Left kidney (tissue), 2 donors: ENCODE measurements around the gene CD8A. TPM values are rescaled to one million over a fixed set of nuclear protein-coding genes. Genes with fewer than 3 reads are reported as not detected.

Experiments
- DNase-seq: peaks from one replicate; pipeline ENCODE4 v3.0.0-alpha.2; 2013
- polyA plus RNA-seq: library from polyadenylated mRNA; unstranded; fragments of 120-200 nt; gene quantifications from one replicate; pipeline ENCODE4 v1.2.1, GENCODE V29; 2013; ENCODE audit not compliant: insufficient read length

The CD8A gene
- polyA plus RNA-seq, 1 donor = 0.25 TPM

- DNase-seq = no peak
Observed at GRCh38 chr2:86809481-86810121, 18.9 kb upstream of the CD8A start.

GRCh38 chr2:86808315-86809161 is 17.8 kb upstream of the CD8A start:
- peak; percentile 87 for DNase-seq

- no peak for DNase-seq
Observed at GRCh38 chr2:86807468-86808275, 17.0 kb upstream of the CD8A start.

- DNase-seq = no peak
Observed at GRCh38 chr2:86807133-86807467, 16.4 kb upstream of the CD8A start.

- no peak for DNase-seq
Observed at GRCh38 chr2:86806059-86806857, 15.5 kb upstream of the CD8A start.

- no peak for DNase-seq
Observed at GRCh38 chr2:86800856-86801567, 10.3 kb upstream of the CD8A start.

- no peak for DNase-seq
Observed at GRCh38 chr2:86794861-86795260, 4.1 kb upstream of the CD8A start.

- DNase-seq = no peak
Observed at GRCh38 chr2:86793752-86794151, 3.0 kb upstream of the CD8A start.

- no peak for DNase-seq
Observed at GRCh38 chr2:86791573-86791972, 860 bp upstream of the CD8A start.

- no peak for DNase-seq
Observed at GRCh38 chr2:86790134-86790675, 508 bp downstream of the CD8A start.

- no peak for DNase-seq
Observed at GRCh38 chr2:86789687-86790133, 1.0 kb downstream of the CD8A start.

GRCh38 chr2:86788881-86789686 is 1.6 kb downstream of the CD8A start:
- DNase-seq = no peak

- DNase-seq = no peak
Observed at GRCh38 chr2:86788165-86788564, 2.5 kb downstream of the CD8A start.

GRCh38 chr2:86787736-86788135 is 3.0 kb downstream of the CD8A start:
- DNase-seq = no peak

GRCh38 chr2:86786001-86786536 is 4.6 kb downstream of the CD8A start:
- DNase-seq = no peak

GRCh38 chr2:86785456-86785855 is 5.3 kb downstream of the CD8A start:
- no peak for DNase-seq

GRCh38 chr2:86783615-86784339 is 6.9 kb downstream of the CD8A start:
- no peak for DNase-seq

- DNase-seq = no peak
Observed at GRCh38 chr2:86782748-86783147, 8.0 kb downstream of the CD8A start.

- no peak for DNase-seq
Observed at GRCh38 chr2:86781363-86781762, 9.3 kb downstream of the CD8A start.
